ENCODE measurements around the gene ILF2. TPM values are rescaled to one million over a fixed set of nuclear protein-coding genes. Genes with fewer than 3 reads are reported as not detected.

ILF2 gene
- total and polyA plus RNA-seq, 2 donors (not counting 1 experiment from before 2014, with no cell fraction given): 89.8 to 94.0 TPM

GRCh38 chr1:153624965-153625611 lies 45.7 kb downstream of the ILF2 start:
- Mint-ChIP-seq H3K27ac (no peak overlapping the region), H3K27me3 (no peaks in the 10 kb centered on the region), H3K4me3 (no peak overlapping the region), H3K9me3 (ENCODE audit: insufficient read depth) (no peaks in the 10 kb centered on the region), H3K4me1 (peaks cover 18% of the 10 kb centered on the region)
- ChIA-PET POLR2A (no interaction called here), CTCF (interaction anchor here (0.9 to 1.0 kb wide), 2 partner anchors 12 to 26 kb away, joined by 3 read pairs; no protein-coding TSS in a partner anchor)
- Histone ChIP-seq H3K79me2 (ENCODE audit: control insufficient read depth, insufficient read depth, low read length) (no peaks in the 10 kb centered on the region), H3K4me1 (ENCODE audit: control insufficient read depth in 2 of 2, insufficient read depth in 2 of 2, low read length in 2 of 2) (peaks cover 9 to 26% of the 10 kb centered on the region in 2 donors), H3K4me3 (ENCODE audit: control extremely low read depth in 1 of 5, extremely low read depth in 1 of 5, insufficient read depth in 1 of 5, low read depth in 2 of 5, low read length in 4 of 5) (no peak overlapping the region), H3K27me3 (replicated peaks in 1 of 4; ENCODE audit: control extremely low read depth in 1 of 4, control insufficient read depth in 3 of 4, insufficient read depth in 4 of 4, low read length in 3 of 4) (peaks cover 0 to 4% (median 0%) of the 10 kb centered on the region in 4 experiments), H3K36me3 (replicated peaks in 1 of 2; ENCODE audit: control extremely low read depth in 1 of 2, control insufficient read depth in 1 of 2, extremely low read depth in 1 of 2, insufficient read depth in 2 of 2, low read length in 1 of 2) (no peaks in the 10 kb centered on the region), H2AFZ (ENCODE audit: insufficient read depth, low read depth, low read length, poor library complexity, severe bottlenecking) (no peak overlapping the region), H3K9me3 (ENCODE audit: control extremely low read depth in 1 of 3, control insufficient read depth in 2 of 3, insufficient read depth in 1 of 3, low read length in 2 of 3) (no peaks in the 10 kb centered on the region), H3K4me2 (replicated peaks; ENCODE audit: low read depth, low read length, poor library complexity, severe bottlenecking) (no peak overlapping the region), H3K27ac (ENCODE audit: low read length in 2 of 2) (no peak overlapping the region), H3K9ac (ENCODE audit: low read length) (no peak overlapping the region), H4K20me1 (ENCODE audit: control insufficient read depth, insufficient read depth, low read length, poor library complexity, severe bottlenecking) (no peaks in the 10 kb centered on the region)
- TF ChIP-seq CTCF (IDR thresholded peaks at IDR 0.05) (no peak), EZH2 (IDR thresholded peaks at IDR 0.05; ENCODE audit: borderline replicate concordance, insufficient read depth, low read depth, low read length, poor library complexity, severe bottlenecking) (no peak)
- DNase-seq: no peak
- intact Hi-C loops (cut with micrococcal nuclease): no loop called here
- WGBS (ENCODE audit: insufficient coverage): 95% methylated on average over 10 of the region's 10 CpGs
- no peak for ATAC-seq (ENCODE audit: low read depth)

GRCh38 chr1:153623101-153623500 lies 47.7 kb downstream of the ILF2 start:
- H3K4me3 ChIP-seq (ENCODE audit: control extremely low read depth in 1 of 5, extremely low read depth in 1 of 5, insufficient read depth in 1 of 5, low read depth in 2 of 5, low read length in 4 of 5): no peak overlapping the region
- CTCF ChIA-PET: interaction anchor here (0.6 to 0.7 kb wide), 2 partner anchors 21 to 903 kb away, joined by 3 read pairs; no protein-coding TSS in a partner anchor
- Mint-ChIP-seq H3K27ac (no peak overlapping the region), H3K4me1 (peaks cover 16% of the 10 kb centered on the region), H3K4me3 (no peak overlapping the region), H3K9me3 (ENCODE audit: insufficient read depth) (no peaks in the 10 kb centered on the region), H3K27me3 (no peaks in the 10 kb centered on the region)
- no peak overlapping the region for H2AFZ ChIP-seq (ENCODE audit: insufficient read depth, low read depth, low read length, poor library complexity, severe bottlenecking)
- POLR2A ChIA-PET: interaction anchor here (1.7 kb wide), 1 partner anchor 11 kb away, joined by 7 read pairs; the partner anchor contains the start of gene CHTOP
- no peaks in the 10 kb centered on the region for H3K79me2 ChIP-seq (ENCODE audit: control insufficient read depth, insufficient read depth, low read length)
- 76% methylated on average over 7 of the region's 7 CpGs for WGBS (ENCODE audit: insufficient coverage)
- DNase-seq: no peak
- H3K4me1 ChIP-seq (ENCODE audit: control insufficient read depth in 2 of 2, insufficient read depth in 2 of 2, low read length in 2 of 2): peaks cover 9 to 18% of the 10 kb centered on the region in 2 donors
- no peak overlapping the region for H3K9ac ChIP-seq (ENCODE audit: low read length)
- H3K4me2 ChIP-seq (replicated peaks; ENCODE audit: low read depth, low read length, poor library complexity, severe bottlenecking): no peak overlapping the region
- no peaks in the 10 kb centered on the region for H3K9me3 ChIP-seq (ENCODE audit: control extremely low read depth in 1 of 3, control insufficient read depth in 2 of 3, insufficient read depth in 1 of 3, low read length in 2 of 3)
- no peaks in the 10 kb centered on the region for H4K20me1 ChIP-seq (ENCODE audit: control insufficient read depth, insufficient read depth, low read length, poor library complexity, severe bottlenecking)
- intact Hi-C loops (cut with micrococcal nuclease): no loop called here
- no peaks in the 10 kb centered on the region for H3K36me3 ChIP-seq (replicated peaks in 1 of 2; ENCODE audit: control extremely low read depth in 1 of 2, control insufficient read depth in 1 of 2, extremely low read depth in 1 of 2, insufficient read depth in 2 of 2, low read length in 1 of 2)
- no peak for TF ChIP-seq CTCF (IDR thresholded peaks at IDR 0.05)
- no peak for TF ChIP-seq EZH2 (IDR thresholded peaks at IDR 0.05; ENCODE audit: borderline replicate concordance, insufficient read depth, low read depth, low read length, poor library complexity, severe bottlenecking)
- H3K27ac ChIP-seq (ENCODE audit: low read length in 2 of 2): no peak overlapping the region
- no peak for ATAC-seq (ENCODE audit: low read depth)
- H3K27me3 ChIP-seq (replicated peaks in 1 of 4; ENCODE audit: control extremely low read depth in 1 of 4, control insufficient read depth in 3 of 4, insufficient read depth in 4 of 4, low read length in 3 of 4): peaks cover 0 to 4% (median 0%) of the 10 kb centered on the region in 4 experiments

Measured in B cell (primary cell).